K562 (cell line): ENCODE results near the gene CYTH4. TPM values are rescaled to one million over a fixed set of nuclear protein-coding genes. Genes with fewer than 3 reads are reported as not detected.

ENCODE experiments used
- ATAC-seq: fragments of 200-7000 bp; cut with Tn5 transposase; 3 replicates; pipeline ENCODE4 v1.9.1; 2020; ENCODE audit warnings: moderate library complexity
- BruUV-seq: library from RNA; stranded (reverse); fragments of 400-500 nt; replicated peaks from 2 replicates; lab custom pipeline; 2021; lab: Mats Ljungman, UMichigan
- CTCF ChIA-PET: fragments of 300-600 bp; formaldehyde crosslinking; extraction: SDS; loops from one replicate; lab custom pipeline; 2021; ENCODE audit warnings: low intra/inter-chr PET ratio; lab: Yijun Ruan, JAX
- POLR2A ChIA-PET: fragments of 300-600, 350-650 bp; sonication (Branson Sonifier 250); formaldehyde crosslinking; extraction: SDS; loops from one replicate; lab custom pipeline; 2021; ENCODE audit warnings: antibody characterized with exemption, inconsistent platforms; lab: Yijun Ruan, JAX
- DNase-seq, 4 experiments: peaks; one replicate each; pipeline versions ENCODE4 v3.0.0 to v3.0.0-alpha.2; 2011 to 2018; ENCODE audit warnings: low spot score in 3 of 4, mixed read lengths in 3 of 4; ENCODE audit errors: extremely low read depth in 1 of 4
- FAIRE-seq: peaks from 2 replicates; lab custom pipeline; 2011; peaks lifted over from hg19 to GRCh38; lab: Jason Lieb, UNC
- H2AFZ ChIP-seq: 2 replicates; pipeline ENCODE4 v1.6.0; 2011; ENCODE audit warnings: low read depth, low read length, control low read depth, inconsistent platforms
- H3K27ac ChIP-seq: fragments of 200-600 bp; 3 replicates; pipeline ENCODE4 v1.8.0; 2011; ENCODE audit warnings: low read depth, mild to moderate bottlenecking, control low read depth, inconsistent platforms, low read length, moderate library complexity, mixed read lengths; ENCODE audit errors: extremely low read depth
- H3K27me3 ChIP-seq, 2 experiments: fragments of 300-600 bp in 1 of 2; 2 replicates in 1 of 2; 3 replicates in 1 of 2; pipeline versions ENCODE4 v1.6.0 to v1.8.0; 2011; ENCODE audit warnings: inconsistent platforms in 2 of 2, low read length in 2 of 2, mild to moderate bottlenecking in 1 of 2, mixed read lengths in 1 of 2, moderate library complexity in 1 of 2; ENCODE audit not compliant: control insufficient read depth in 2 of 2, insufficient read depth in 2 of 2
- H3K36me3 ChIP-seq: fragments of 300-600 bp; 3 replicates; pipeline ENCODE4 v1.8.0; 2011; ENCODE audit warnings: mild to moderate bottlenecking, low read length, inconsistent platforms; ENCODE audit not compliant: control insufficient read depth, insufficient read depth
- H3K4me1 ChIP-seq, 2 experiments: fragments of 200-600 bp in 1 of 2; replicated peaks in 1 of 2; 2 replicates in 1 of 2; 3 replicates in 1 of 2; pipeline versions ENCODE4 v1.5.1 to v1.8.0; 2011; ENCODE audit warnings: inconsistent platforms in 2 of 2, low read length in 2 of 2, mild to moderate bottlenecking in 1 of 2, mixed read lengths in 1 of 2, moderate library complexity in 1 of 2; ENCODE audit not compliant: control insufficient read depth in 2 of 2, insufficient read depth in 2 of 2
- H3K4me2 ChIP-seq: 2 replicates; pipeline ENCODE4 v1.6.1; 2011; ENCODE audit warnings: low read length, control low read depth, inconsistent platforms, mixed read lengths; ENCODE audit not compliant: insufficient read depth
- H3K4me3 ChIP-seq: fragments of 200-600 bp; sonication (generic), shearing (Covaris generic); 2 replicates; pipeline ENCODE4 v1.5.1; 2016; ENCODE audit warnings: control low read depth, inconsistent platforms
- H3K79me2 ChIP-seq: fragments of 200-600 bp; 3 replicates; pipeline ENCODE4 v1.8.0; 2011; ENCODE audit warnings: low read length, inconsistent platforms; ENCODE audit not compliant: control insufficient read depth, insufficient read depth
- H3K9ac ChIP-seq, 2 experiments: 2 replicates each; pipeline versions ENCODE4 v1.6.0 to v1.6.1; 2011; ENCODE audit warnings: low read depth in 2 of 2, low read length in 2 of 2, control low read depth in 1 of 2, inconsistent platforms in 1 of 2, mild to moderate bottlenecking in 1 of 2, mixed read lengths in 1 of 2; ENCODE audit not compliant: insufficient read depth in 1 of 2
- H3K9me1 ChIP-seq: one replicate; pipeline ENCODE4 v1.6.0; 2011; ENCODE audit warnings: inconsistent platforms, mild to moderate bottlenecking, low read length, moderate library complexity; ENCODE audit not compliant: control insufficient read depth, insufficient read depth
- H3K9me3 ChIP-seq: replicated peaks from 2 replicates; pipeline ENCODE4 v1.5.1; 2011; ENCODE audit warnings: low read depth, low read length, inconsistent platforms; ENCODE audit not compliant: control insufficient read depth, insufficient read depth
- H4K20me1 ChIP-seq: replicated peaks from 2 replicates; pipeline ENCODE4 v1.6.1; 2011; ENCODE audit warnings: low read length, inconsistent platforms, mixed read lengths; ENCODE audit not compliant: control insufficient read depth, insufficient read depth
- CBX3 ChIP-seq, 2 experiments: IDR thresholded peaks; 1 replicate in 1 of 2; 2 replicates in 1 of 2; pipeline ENCODE4 v1.6.1; 2012; ENCODE audit warnings: inconsistent platforms in 2 of 2, low read length in 2 of 2, borderline replicate concordance in 1 of 2, control low read depth in 1 of 2
- CBX5 ChIP-seq: IDR thresholded peaks from 2 replicates; pipeline ENCODE4 v1.6.1; 2014; ENCODE audit warnings: low read depth, borderline replicate concordance
- HNRNPLL ChIP-seq: fragments of 200-400 bp; formaldehyde crosslinking; IDR thresholded peaks from 2 replicates; pipeline ENCODE4 v1.6.1; 2017; ENCODE audit warnings: low read length, low read depth, mild to moderate bottlenecking; ENCODE audit not compliant: poor library complexity, severe bottlenecking
- KAT7 ChIP-seq: sonication (generic); formaldehyde crosslinking; IDR thresholded peaks from 2 replicates; pipeline ENCODE4 v1.8.0; 2022; ENCODE audit warnings: missing genetic modification reagents, mild to moderate bottlenecking, borderline replicate concordance
- NEUROD1 ChIP-seq: fragments of 150-350 bp; IDR thresholded peaks from 2 replicates; pipeline ENCODE4 v1.6.1; 2014; ENCODE audit warnings: borderline replicate concordance, low read length, low read depth; ENCODE audit not compliant: partially characterized antibody
- TRIM28 ChIP-seq: fragments of 450-650 bp; IDR thresholded peaks from 2 replicates; pipeline ENCODE4 v1.6.1; 2017
- ZZZ3 ChIP-seq: fragments of 450-650 bp; IDR thresholded peaks from 2 replicates; pipeline ENCODE4 v1.6.1; 2016; ENCODE audit warnings: antibody characterized with exemption, mild to moderate bottlenecking, moderate library complexity
- WGBS: fragments of 100-300 bp; shearing (Covaris generic); methylation state at CpG from one replicate; pipeline ENCODE4 v1.1.6; 2016; ENCODE audit warnings: low coverage, mixed read lengths; ENCODE audit not compliant: insufficient coverage; ENCODE audit errors: missing lambda C conversion rate; 5-methylcytosine and 5-hydroxymethylcytosine counted together
- in situ Hi-C: fragments of 300-500 bp; cut with MboI; formaldehyde crosslinking; loops from 4 replicates; pipeline ENCODE4 v1.15.0; 2018; ENCODE audit warnings: inconsistent platforms, mixed read lengths
- intact Hi-C: fragments of 100-400 bp; cut with micrococcal nuclease; formaldehyde crosslinking; loops from 2 replicates; pipeline ENCODE4 v1.14.2; 2022
- polyA plus RNA-seq, 8 experiments: library from polyadenylated mRNA; depleted of rRNA in 4 of 8; stranded (reverse) in 5 of 8; unstranded in 3 of 8; fragments of >200 nt; fragmentation: Nextera tagmentation in 2 of 8; fragmentation: Illumina TruSeq in 1 of 8; extraction: Ambion mirVana in 2 of 8; extraction: Trizol in 1 of 8; gene quantifications; 2 replicates each; pipeline versions ENCODE4 v1.2.1 to v1.2.3, GENCODE V29; 2011 to 2014; ENCODE audit warnings: inconsistent platforms in 1 of 8, missing spikeins in 1 of 8
- total RNA-seq, 7 experiments: library from RNA; depleted of rRNA in 6 of 7; stranded (reverse); fragments of >200 nt in 6 of 7; fragmentation: Illumina TruSeq in 2 of 7; extraction: Trizol in 2 of 7; gene quantifications; 2 replicates each; pipeline versions ENCODE4 v1.2.1 to v1.2.3, GENCODE V29; 2011 to 2021; ENCODE audit warnings: low replicate concordance in 1 of 7
- TF ChIP-seq, protein P1 (sequence below): sonication (generic); formaldehyde crosslinking; IDR thresholded peaks from 2 replicates; pipeline ENCODE4 v1.4.0; 2020; ENCODE audit warnings: mild to moderate bottlenecking, missing genetic modification reagents

Gene CYTH4
- total and polyA plus RNA-seq, 9 of the 15 experiments (the other 6 are each of a cell fraction or from before 2014, with no cell fraction given), result 0.03 to 2.0 (median 0.61) TPM; not detected in 1

DNA sequence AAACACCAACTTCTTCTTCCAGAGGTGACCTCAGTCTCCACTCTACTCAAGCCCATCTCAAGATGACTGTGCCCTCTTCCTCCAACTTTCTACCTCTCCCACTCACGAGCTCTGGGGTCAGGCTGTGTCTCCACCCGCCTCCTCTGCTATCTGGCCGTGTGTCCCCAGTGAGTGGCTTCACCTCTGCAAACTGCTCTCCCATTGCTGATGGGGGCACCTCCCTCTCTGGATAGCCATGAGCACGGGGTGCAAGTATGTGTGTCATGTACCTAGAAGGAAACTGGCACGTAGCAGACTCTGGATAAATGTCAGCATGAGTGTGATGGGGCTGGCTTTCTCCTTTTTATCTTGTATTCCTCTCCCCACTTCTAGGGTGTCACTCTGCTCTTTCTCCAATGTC is 20.0 kb upstream of the CYTH4 start (continued):
- TF ChIP-seq HNRNPLL (no peak), NEUROD1 (no peak)

DNA sequence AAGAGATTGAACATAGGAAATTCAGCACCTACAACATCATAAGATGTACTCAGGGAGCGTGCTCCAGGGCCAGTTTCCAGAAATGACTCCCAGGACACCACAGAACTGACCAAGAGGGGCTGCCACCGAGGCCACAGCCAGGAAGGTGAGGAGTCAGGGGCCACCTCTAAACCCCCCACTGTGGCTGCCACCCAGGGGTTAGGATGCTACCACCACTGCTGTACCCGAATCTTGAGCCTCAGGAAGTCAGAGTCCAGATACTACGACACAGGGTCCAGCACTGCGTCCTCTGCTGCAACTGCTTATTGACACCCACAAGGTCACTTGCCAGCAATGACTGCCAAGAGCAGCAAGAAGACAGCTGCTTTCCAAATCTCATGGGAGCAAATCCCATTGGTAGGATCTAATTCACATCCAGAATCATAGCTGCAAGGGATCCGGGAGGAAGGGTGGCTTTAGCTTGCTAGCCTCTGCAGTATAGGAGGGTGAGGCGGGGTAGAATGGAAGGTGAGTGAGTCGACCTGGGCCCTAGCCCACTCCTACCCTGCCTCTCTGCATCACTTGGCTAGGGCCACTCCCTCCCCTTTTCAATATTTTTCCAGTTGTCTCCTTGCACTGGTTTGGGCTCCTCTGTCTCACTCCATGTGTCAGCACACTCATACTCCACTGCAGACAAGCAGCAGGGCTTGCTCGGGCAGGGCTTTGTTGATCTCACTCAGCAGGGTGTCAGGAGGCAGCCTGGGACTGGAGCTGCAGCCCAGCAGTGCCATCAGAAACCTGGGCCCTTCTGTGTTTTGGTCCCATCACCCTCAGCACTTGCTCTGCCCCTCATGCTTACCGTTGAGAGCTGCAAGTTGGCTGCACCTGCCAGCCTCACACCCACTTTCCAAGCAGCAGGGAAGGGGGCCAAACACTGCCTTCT is 18.1 kb upstream of the CYTH4 start:
- CTCF ChIA-PET, result interaction anchor here (0.6 kb wide), 1 partner anchor 74 kb away, joined by 6 read pairs; no protein-coding TSS in a partner anchor
- Histone ChIP-seq H3K27ac (no peak overlapping the region), H4K20me1 (no peaks in the 10 kb centered on the region), H3K4me2 (no peak overlapping the region), H3K36me3 (no peaks in the 10 kb centered on the region), H3K27me3 (no peaks in the 10 kb centered on the region; a peak in 3 of 5 replicates), H3K4me3 (no peak overlapping the region), H3K79me2 (no peaks in the 10 kb centered on the region), H3K9me1 (no peaks in the 10 kb centered on the region), H2AFZ (no peak overlapping the region), H3K9me3 (peaks cover 4% of the 10 kb centered on the region; the same call in 1 of the 2 replicates), H3K9ac (no peak overlapping the region), H3K4me1 (peaks cover 2 to 6% of the 10 kb centered on the region in 2 experiments; a peak in 4 of 5 replicates)
- POLR2A ChIA-PET, result no interaction called here
- DNase-seq (no peak), FAIRE-seq (no peak), ATAC-seq (no peak)
- no TSS peak for BruUV-seq
- in situ Hi-C loops, result no loop called here
- intact Hi-C loops, result no loop called here
- WGBS, result 9% methylated on average over 8 of the region's 10 CpGs
- 0 out of 2 replicates have a peak, but pooled peaks have one; percentile 20 for TF ChIP-seq CBX5
- TF ChIP-seq CBX3 (IDR thresholded peaks at IDR 0.05; ENCODE audit: borderline replicate concordance in 1 of 2, low read length in 2 of 2), result peak in 1 of 2 experiments; percentile 73; a peak in 1 of 3 replicates
- peak; percentile 53; the same call in 1 of the 2 replicates for TF ChIP-seq TRIM28
- no peak for TF ChIP-seq KAT7 (CRISPR knock-in tag)
- no peak for TF ChIP-seq ZZZ3
- TF ChIP-seq, protein P1, sequence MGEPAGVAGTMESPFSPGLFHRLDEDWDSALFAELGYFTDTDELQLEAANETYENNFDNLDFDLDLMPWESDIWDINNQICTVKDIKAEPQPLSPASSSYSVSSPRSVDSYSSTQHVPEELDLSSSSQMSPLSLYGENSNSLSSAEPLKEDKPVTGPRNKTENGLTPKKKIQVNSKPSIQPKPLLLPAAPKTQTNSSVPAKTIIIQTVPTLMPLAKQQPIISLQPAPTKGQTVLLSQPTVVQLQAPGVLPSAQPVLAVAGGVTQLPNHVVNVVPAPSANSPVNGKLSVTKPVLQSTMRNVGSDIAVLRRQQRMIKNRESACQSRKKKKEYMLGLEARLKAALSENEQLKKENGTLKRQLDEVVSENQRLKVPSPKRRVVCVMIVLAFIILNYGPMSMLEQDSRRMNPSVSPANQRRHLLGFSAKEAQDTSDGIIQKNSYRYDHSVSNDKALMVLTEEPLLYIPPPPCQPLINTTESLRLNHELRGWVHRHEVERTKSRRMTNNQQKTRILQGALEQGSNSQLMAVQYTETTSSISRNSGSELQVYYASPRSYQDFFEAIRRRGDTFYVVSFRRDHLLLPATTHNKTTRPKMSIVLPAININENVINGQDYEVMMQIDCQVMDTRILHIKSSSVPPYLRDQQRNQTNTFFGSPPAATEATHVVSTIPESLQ, result no peak
